Measurements from ENCODE around the gene RAB8B. TPM values are rescaled to one million over a fixed set of nuclear protein-coding genes. Genes with fewer than 3 reads are reported as not detected.
"Not testable (repeated sequence)": the region's sequence is repeated elsewhere in the genome, so short reads cannot be mapped to it uniquely, and the experiment has no call there.

Gene RAB8B
- total RNA-seq, 2 donors from 2014 or later: 7.4 to 18.0 TPM

DNA sequence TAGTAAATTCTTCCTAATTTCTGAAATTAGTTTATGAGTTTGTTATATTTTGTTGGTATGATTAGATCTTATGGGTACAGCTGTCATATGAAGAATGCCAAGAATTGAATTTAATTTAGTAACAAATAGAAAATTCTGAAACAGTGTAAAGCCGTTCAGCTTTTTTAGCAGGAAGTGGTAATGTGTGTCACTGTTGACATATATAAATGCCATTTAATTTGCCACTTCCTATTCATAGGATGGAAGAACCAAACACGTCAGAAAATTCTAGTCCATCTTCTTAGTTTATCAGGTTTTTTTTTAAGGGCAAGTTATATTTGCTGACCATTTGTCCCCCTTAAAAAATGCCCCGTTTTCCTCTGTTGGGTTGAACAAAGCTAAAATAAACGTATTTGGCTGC is 43.0 kb downstream of the RAB8B start:
- Histone ChIP-seq H3K36me3 (no peaks in the 10 kb centered on the region), H3K4me3 (no peak overlapping the region), H3K9me3 (no peaks in the 10 kb centered on the region), H3K27me3 (no peaks in the 10 kb centered on the region), H3K4me1 (peaks cover 6% of the 10 kb centered on the region), H3K9ac (ENCODE audit: low read depth in 2 of 2, low read length in 2 of 2) (no peak overlapping the region), H3K27ac (no peak overlapping the region)
- intact Hi-C loops (cut with DNase I): no loop called here
- TF ChIP-seq, protein P1, sequence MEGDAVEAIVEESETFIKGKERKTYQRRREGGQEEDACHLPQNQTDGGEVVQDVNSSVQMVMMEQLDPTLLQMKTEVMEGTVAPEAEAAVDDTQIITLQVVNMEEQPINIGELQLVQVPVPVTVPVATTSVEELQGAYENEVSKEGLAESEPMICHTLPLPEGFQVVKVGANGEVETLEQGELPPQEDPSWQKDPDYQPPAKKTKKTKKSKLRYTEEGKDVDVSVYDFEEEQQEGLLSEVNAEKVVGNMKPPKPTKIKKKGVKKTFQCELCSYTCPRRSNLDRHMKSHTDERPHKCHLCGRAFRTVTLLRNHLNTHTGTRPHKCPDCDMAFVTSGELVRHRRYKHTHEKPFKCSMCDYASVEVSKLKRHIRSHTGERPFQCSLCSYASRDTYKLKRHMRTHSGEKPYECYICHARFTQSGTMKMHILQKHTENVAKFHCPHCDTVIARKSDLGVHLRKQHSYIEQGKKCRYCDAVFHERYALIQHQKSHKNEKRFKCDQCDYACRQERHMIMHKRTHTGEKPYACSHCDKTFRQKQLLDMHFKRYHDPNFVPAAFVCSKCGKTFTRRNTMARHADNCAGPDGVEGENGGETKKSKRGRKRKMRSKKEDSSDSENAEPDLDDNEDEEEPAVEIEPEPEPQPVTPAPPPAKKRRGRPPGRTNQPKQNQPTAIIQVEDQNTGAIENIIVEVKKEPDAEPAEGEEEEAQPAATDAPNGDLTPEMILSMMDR (IDR thresholded peaks at IDR 0.05): no peak
- no peak for DNase-seq

GRCh38 chr15:63232943-63233342 is 43.5 kb downstream of the RAB8B start:
- no peak overlapping the region for H3K27ac ChIP-seq

DNA sequence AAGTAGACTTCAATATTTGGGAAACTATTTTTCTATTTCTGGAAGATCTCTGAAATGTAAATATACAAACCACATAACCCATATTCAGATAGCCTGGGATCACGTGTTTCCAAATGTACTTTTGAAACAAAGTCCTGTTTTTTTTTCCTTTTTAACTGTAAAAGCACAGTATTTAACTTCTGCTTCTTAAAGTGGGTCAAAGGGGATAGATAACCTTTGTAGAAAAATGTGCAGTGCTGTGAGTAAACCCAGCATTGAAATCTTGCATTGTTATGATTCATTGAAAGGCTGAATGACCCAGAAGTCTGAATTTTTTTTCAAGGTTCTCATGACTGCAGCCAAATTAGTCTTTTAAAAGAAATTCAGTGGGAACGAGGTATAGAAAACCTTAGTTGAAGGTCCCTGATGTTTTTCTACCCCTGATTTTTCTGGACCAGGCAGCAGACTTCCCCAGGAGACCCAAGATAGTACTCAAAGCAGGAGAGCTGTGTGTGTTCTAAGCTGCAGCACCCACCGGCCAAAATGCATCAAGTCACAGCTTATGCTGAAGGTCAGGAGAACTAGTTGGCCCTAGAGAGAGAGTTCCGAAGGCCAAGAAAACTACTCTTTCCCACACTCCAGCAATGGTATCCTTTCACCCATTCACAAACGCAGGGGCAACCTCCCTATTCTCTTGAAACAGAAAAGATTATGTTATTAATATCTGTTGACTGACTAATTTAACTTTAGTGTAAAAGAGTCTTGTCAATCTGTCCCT is 44.4 kb downstream of the RAB8B start:
- Histone ChIP-seq H3K9ac (ENCODE audit: low read depth in 2 of 2, low read length in 2 of 2) (peak overlapping the region in 1 of 2 donors; percentile 51), H3K9me3 (no peaks in the 10 kb centered on the region), H3K4me1 (peaks cover 6% of the 10 kb centered on the region), H3K36me3 (no peaks in the 10 kb centered on the region), H3K27me3 (no peaks in the 10 kb centered on the region), H3K27ac (peak overlapping the region; percentile 66), H3K4me3 (no peak overlapping the region)
- DNase-seq: no peak
- intact Hi-C loops (cut with DNase I): no loop called here
- TF ChIP-seq, protein P1 (IDR thresholded peaks at IDR 0.05): no peak

More at GRCh38 chr15:63232943-63233342, 43.5 kb downstream of the RAB8B start:
- no peak overlapping the region for H3K4me3 ChIP-seq
- no peaks in the 10 kb centered on the region for H3K9me3 ChIP-seq
- H3K27me3 ChIP-seq: no peaks in the 10 kb centered on the region
- no peaks in the 10 kb centered on the region for H3K36me3 ChIP-seq
- intact Hi-C loops (cut with DNase I): no loop called here
- peaks cover 6% of the 10 kb centered on the region for H3K4me1 ChIP-seq
- DNase-seq: no peak
- no peak overlapping the region for H3K9ac ChIP-seq (ENCODE audit: low read depth in 2 of 2, low read length in 2 of 2)
- TF ChIP-seq, protein P1 (IDR thresholded peaks at IDR 0.05): no peak

DNA sequence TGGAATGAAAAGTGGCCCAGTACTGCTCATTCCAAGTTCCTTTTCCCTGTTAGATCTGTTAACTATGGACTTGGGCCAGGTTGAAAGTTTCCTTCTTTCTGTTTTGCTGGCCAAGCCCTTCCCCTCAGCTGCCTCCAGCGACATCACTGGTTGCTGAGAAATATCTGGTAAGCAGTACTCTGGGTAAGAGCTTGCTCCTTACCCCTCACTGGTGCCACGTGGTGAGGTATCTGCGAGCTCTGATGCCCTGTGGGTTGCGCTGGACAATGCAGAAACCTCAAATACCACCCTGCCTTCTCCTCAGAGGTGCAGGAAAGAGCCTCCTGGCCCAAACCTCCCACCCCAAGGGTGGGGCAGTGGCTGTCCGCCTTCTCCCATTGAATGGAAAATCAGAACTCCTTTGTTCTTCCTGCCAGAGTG is 45.1 kb downstream of the RAB8B start:
- no peaks in the 10 kb centered on the region for H3K36me3 ChIP-seq
- DNase-seq: peak; percentile 66
- H3K4me3 ChIP-seq: no peak overlapping the region
- no peaks in the 10 kb centered on the region for H3K27me3 ChIP-seq
- no peak overlapping the region for H3K9ac ChIP-seq (ENCODE audit: low read depth in 2 of 2, low read length in 2 of 2)
- TF ChIP-seq, protein P1 (IDR thresholded peaks at IDR 0.05): no peak
- peak overlapping the region; percentile 66 for H3K27ac ChIP-seq
- no peaks in the 10 kb centered on the region for H3K9me3 ChIP-seq
- intact Hi-C loops (cut with DNase I): no loop called here
- peaks cover 6% of the 10 kb centered on the region for H3K4me1 ChIP-seq

DNA sequence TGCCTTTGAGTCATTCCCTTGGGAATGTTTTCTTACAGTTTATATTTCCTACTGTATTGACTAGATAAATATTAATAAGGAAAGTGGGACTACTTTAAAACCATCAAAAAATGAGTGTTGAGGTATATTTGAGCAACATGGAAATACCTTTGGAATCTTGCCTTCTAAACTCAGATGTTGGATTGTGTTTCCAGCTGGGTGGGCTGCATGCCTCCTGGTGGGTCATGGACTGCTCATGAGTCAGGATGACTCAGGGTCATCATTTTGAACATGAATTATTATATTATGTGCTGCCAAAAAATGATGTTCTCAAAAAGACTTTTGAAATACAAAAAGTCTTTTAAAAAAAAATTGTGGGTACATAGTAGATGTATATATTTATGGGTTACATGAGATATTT is 46.9 kb downstream of the RAB8B start:
- no peak overlapping the region for H3K27ac ChIP-seq
- intact Hi-C loops (cut with DNase I): no loop called here
- H3K36me3 ChIP-seq: no peaks in the 10 kb centered on the region
- no peak overlapping the region for H3K4me3 ChIP-seq
- TF ChIP-seq, protein P1 (IDR thresholded peaks at IDR 0.05): no peak
- H3K27me3 ChIP-seq: no peaks in the 10 kb centered on the region
- no peak overlapping the region for H3K9ac ChIP-seq (ENCODE audit: low read depth in 2 of 2, low read length in 2 of 2)
- DNase-seq: no peak
- no peaks in the 10 kb centered on the region for H3K9me3 ChIP-seq
- H3K4me1 ChIP-seq: peaks cover 6% of the 10 kb centered on the region

- DNase-seq; H3K9ac ChIP-seq (ENCODE audit: low read depth in 2 of 2, low read length in 2 of 2); H3K27me3 ChIP-seq; intact Hi-C loops (cut with DNase I); H3K4me3 ChIP-seq; H3K36me3 ChIP-seq; H3K9me3 ChIP-seq; H3K4me1 ChIP-seq; H3K27ac ChIP-seq: not testable (repeated sequence)
Measured at GRCh38 chr15:63237086-63237485, 47.7 kb downstream of the RAB8B start.
